A549 treated with CpdA at 1 μM for 4 hours (cell line): ENCODE measurements around the gene LRRC72. TPM values are rescaled to one million over a fixed set of nuclear protein-coding genes. Genes with fewer than 3 reads are reported as not detected.

Experiments
- total RNA-seq: library from RNA; stranded (reverse); fragments of 200-300 nt; extraction: Qiagen RNA extraction; gene quantifications from 5 replicates; pipeline ENCODE4 v1.2.3, GENCODE V29; 2022; ENCODE audit warnings: low read depth

Gene LRRC72
- total RNA-seq = not detected in 5 replicates

GRCh38 chr7:16526742-16527540 lies at the start of gene LRRC72:
Gene LRRC72 (plus strand): TSS chr7:16526825. CDS start chr7:16526953, 128 bp downstream.

Other genes with a start within 250 kb of the LRRC72 start
- 0.52 to 0.79 TPM (median 0.70 TPM) in 5 replicates for gene CRPPA, start 105.3 kb upstream of the LRRC72 start, total RNA-seq
- gene SOSTDC1, start 61.1 kb upstream of the LRRC72 start, total RNA-seq = not detected in 5 replicates
- gene ANKMY2, start 118.9 kb downstream of the LRRC72 start, total RNA-seq = 11.9 to 15.4 TPM (median 13.4 TPM) in 5 replicates
- 93.8 to 102 TPM (median 97.3 TPM) in 5 replicates for gene BZW2, start 119.4 kb downstream of the LRRC72 start, total RNA-seq
- 10.9 to 14.5 TPM (median 12.8 TPM) in 5 replicates for gene TSPAN13, start 226.9 kb downstream of the LRRC72 start, total RNA-seq